Cortex of kidney (tissue), 1 donor: ENCODE measurements around the gene AK5.
"Not testable (repeated sequence)": the region's sequence is repeated elsewhere in the genome, so short reads cannot be mapped to it uniquely, and the experiment has no call there.

ENCODE experiments used
- DNase-seq: peaks from one replicate; lab custom pipeline; 2025; lab: John Stamatoyannopoulos, UW

The AK5 gene

GRCh38 chr1:77288275-77288674, 6.5 kb downstream of the AK5 start:
- DNase-seq = no peak

- no peak for DNase-seq
Observed at GRCh38 chr1:77290576-77290975, 8.8 kb downstream of the AK5 start.

GRCh38 chr1:77292551-77292950, 10.7 kb downstream of the AK5 start:
- no peak for DNase-seq

- DNase-seq = no peak
Observed at GRCh38 chr1:77300566-77300965, 18.7 kb downstream of the AK5 start.

GRCh38 chr1:77303387-77303786, 21.6 kb downstream of the AK5 start:
- no peak for DNase-seq

- no peak for DNase-seq
Observed at GRCh38 chr1:77308889-77309621, 27.2 kb downstream of the AK5 start.

GRCh38 chr1:77310924-77311323, 29.1 kb downstream of the AK5 start:
- DNase-seq = no peak

GRCh38 chr1:77312364-77312763, 30.5 kb downstream of the AK5 start:
- not testable (repeated sequence) for DNase-seq

- no peak for DNase-seq
Observed at GRCh38 chr1:77313491-77313890, 31.7 kb downstream of the AK5 start.

GRCh38 chr1:77316006-77316405, 34.2 kb downstream of the AK5 start:
- DNase-seq = no peak

GRCh38 chr1:77316966-77317365, 35.1 kb downstream of the AK5 start:
- DNase-seq = no peak

- no peak for DNase-seq
Observed at GRCh38 chr1:77319036-77319705, 37.4 kb downstream of the AK5 start.

- no peak for DNase-seq
Observed at GRCh38 chr1:77322061-77322900, 40.5 kb downstream of the AK5 start.

GRCh38 chr1:77333501-77333900, 51.7 kb downstream of the AK5 start:
- no peak for DNase-seq

GRCh38 chr1:77336729-77337128, 54.9 kb downstream of the AK5 start:
- DNase-seq = no peak

- DNase-seq = no peak
Observed at GRCh38 chr1:77339326-77339725, 57.5 kb downstream of the AK5 start.

- DNase-seq = no peak
Observed at GRCh38 chr1:77341195-77341594, 59.4 kb downstream of the AK5 start.

- no peak for DNase-seq
Observed at GRCh38 chr1:77342745-77343144, 60.9 kb downstream of the AK5 start.

- DNase-seq = no peak
Observed at GRCh38 chr1:77347646-77348045, 65.8 kb downstream of the AK5 start.

- DNase-seq = no peak
Observed at GRCh38 chr1:77348549-77348948, 66.7 kb downstream of the AK5 start.

- no peak for DNase-seq
Observed at GRCh38 chr1:77349275-77349674, 67.5 kb downstream of the AK5 start.

GRCh38 chr1:77350012-77350770, 68.4 kb downstream of the AK5 start:
- DNase-seq = no peak
